Testis (tissue), 3 donors: Measurements from ENCODE around the gene ZNF146. TPM values are rescaled to one million over a fixed set of nuclear protein-coding genes. Genes with fewer than 3 reads are reported as not detected.

Source experiments
- DNase-seq: peaks from one replicate; pipeline ENCODE4 v3.0.0-alpha.2; 2019
- H3K27ac ChIP-seq, 2 donors: fragments of 200-600 bp; sonication (generic); one replicate each; pipeline ENCODE4 v1.5.1; 2019
- H3K27me3 ChIP-seq: fragments of 200-600 bp; sonication (generic); one replicate; pipeline ENCODE4 v1.5.1; 2019
- H3K36me3 ChIP-seq: fragments of 200-600 bp; sonication (generic); one replicate; pipeline ENCODE4 v1.5.1; 2017; ENCODE audit warnings: low read depth; ENCODE audit errors: missing control alignments
- H3K4me1 ChIP-seq: fragments of 200-600 bp; sonication (generic); one replicate; pipeline ENCODE4 v1.5.1; 2019
- H3K4me3 ChIP-seq, 2 donors: fragments of 200-600 bp; sonication (generic); one replicate each; pipeline ENCODE4 v1.5.1; 2017 to 2019
- H3K9me3 ChIP-seq: fragments of 200-600 bp; sonication (generic); one replicate; pipeline ENCODE4 v1.5.1; 2017
- POLR2A ChIP-seq: fragments of 450-650 bp; IDR thresholded peaks from one replicate; pipeline ENCODE4 v1.6.1; 2017; ENCODE audit warnings: antibody characterized with exemption, mild to moderate bottlenecking, moderate library complexity
- WGBS, 2 donors: methylation state at CpG; one replicate each; pipeline ENCODE4 v1.1.5; 2018; 5-methylcytosine and 5-hydroxymethylcytosine counted together
- intact Hi-C: fragments of 100-400 bp; cut with DNase I; formaldehyde crosslinking; loops from one replicate; pipeline ENCODE4 v1.15.1; 2023; ENCODE audit warnings: low total_unique reads
- polyA plus RNA-seq: library from polyadenylated mRNA; stranded (reverse); fragments of 350-450 nt; fragmentation: Illumina TruSeq; extraction: RNeasy Lipid Tissue Mini Kit (QIAGEN cat#74804); gene quantifications from one replicate; pipeline ENCODE4 v1.2.3, GENCODE V29; 2014; ENCODE audit warnings: low read depth, low replicate concordance; ENCODE audit not compliant: insufficient read depth
- total RNA-seq, 2 donors: library from RNA; depleted of rRNA; stranded (reverse); fragments of >200 nt; gene quantifications; one replicate each; pipeline ENCODE4 v1.2.3, GENCODE V29; 2016
- TF ChIP-seq, protein P1 (sequence below), 3 experiments: fragments of 450-650 bp in 2 of 3; fragments of 200-600 bp in 1 of 3; sonication (generic) in 1 of 3; IDR thresholded peaks; one replicate each; pipeline ENCODE4 v1.5.1; 2016 to 2019; ENCODE audit warnings: antibody characterized with exemption in 3 of 3, mild to moderate bottlenecking in 2 of 3, moderate library complexity in 1 of 3

The ZNF146 gene
- total and polyA plus RNA-seq, 3 donors from 2014 or later: 12.9 to 40.4 (median 37.1) TPM

DNA sequence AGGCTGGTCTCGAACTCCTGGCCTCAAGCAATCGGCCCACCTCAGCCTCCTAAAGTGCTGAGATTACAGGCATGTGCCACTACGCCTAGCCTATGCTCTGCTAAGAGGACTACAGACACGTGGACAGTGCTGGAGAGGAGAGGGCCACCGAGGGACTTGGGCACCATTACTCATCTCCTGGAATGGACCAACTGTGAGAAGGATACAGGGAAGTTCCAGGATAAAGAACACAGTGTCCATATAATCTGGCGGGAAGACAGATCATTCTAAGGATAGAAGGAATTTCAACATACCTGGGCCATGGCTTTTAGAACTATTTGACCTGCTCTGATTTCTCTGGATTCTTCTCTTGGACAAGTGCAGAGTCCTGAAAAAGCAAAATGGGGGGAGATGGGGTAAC lies 13.2 kb upstream of the ZNF146 start:
- no peak for DNase-seq
- H3K4me1 ChIP-seq: no peaks in the 10 kb centered on the region
- intact Hi-C loops: no loop called here
- TF ChIP-seq, protein P1, sequence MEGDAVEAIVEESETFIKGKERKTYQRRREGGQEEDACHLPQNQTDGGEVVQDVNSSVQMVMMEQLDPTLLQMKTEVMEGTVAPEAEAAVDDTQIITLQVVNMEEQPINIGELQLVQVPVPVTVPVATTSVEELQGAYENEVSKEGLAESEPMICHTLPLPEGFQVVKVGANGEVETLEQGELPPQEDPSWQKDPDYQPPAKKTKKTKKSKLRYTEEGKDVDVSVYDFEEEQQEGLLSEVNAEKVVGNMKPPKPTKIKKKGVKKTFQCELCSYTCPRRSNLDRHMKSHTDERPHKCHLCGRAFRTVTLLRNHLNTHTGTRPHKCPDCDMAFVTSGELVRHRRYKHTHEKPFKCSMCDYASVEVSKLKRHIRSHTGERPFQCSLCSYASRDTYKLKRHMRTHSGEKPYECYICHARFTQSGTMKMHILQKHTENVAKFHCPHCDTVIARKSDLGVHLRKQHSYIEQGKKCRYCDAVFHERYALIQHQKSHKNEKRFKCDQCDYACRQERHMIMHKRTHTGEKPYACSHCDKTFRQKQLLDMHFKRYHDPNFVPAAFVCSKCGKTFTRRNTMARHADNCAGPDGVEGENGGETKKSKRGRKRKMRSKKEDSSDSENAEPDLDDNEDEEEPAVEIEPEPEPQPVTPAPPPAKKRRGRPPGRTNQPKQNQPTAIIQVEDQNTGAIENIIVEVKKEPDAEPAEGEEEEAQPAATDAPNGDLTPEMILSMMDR (IDR thresholded peaks at IDR 0.05): no peak
- TF ChIP-seq POLR2A: no peak
- H3K27ac ChIP-seq: no peak overlapping the region
- H3K4me3 ChIP-seq: no peak overlapping the region
- no peaks in the 10 kb centered on the region for H3K9me3 ChIP-seq
- no peaks in the 10 kb centered on the region for H3K36me3 ChIP-seq
- 88 to 89% methylated on average over 6 of the region's 6 CpGs for WGBS, 2 donors
- no peaks in the 10 kb centered on the region for H3K27me3 ChIP-seq

DNA sequence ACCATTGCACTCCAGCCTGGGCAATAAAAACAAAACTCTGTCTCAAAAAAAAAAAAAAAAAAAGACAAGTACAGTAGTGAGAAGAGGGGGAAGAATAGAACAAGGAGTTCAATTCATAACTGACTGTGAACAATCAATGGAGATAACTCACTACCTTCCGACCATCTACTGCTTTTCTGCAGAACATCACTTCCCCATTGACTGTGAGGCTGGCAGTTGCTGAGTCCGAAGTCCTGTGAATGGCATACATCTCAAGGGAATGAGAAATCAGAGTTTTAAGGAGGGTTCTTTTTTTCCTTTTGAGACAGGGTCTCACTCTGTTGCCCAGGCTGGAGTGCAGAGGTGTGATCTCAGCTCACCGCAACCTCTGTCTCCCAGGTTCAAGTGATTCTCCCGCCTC lies 11.6 kb upstream of the ZNF146 start:
- Histone ChIP-seq H3K9me3 (no peaks in the 10 kb centered on the region), H3K27ac (no peak overlapping the region), H3K36me3 (no peaks in the 10 kb centered on the region), H3K4me3 (no peak overlapping the region), H3K4me1 (no peaks in the 10 kb centered on the region), H3K27me3 (no peaks in the 10 kb centered on the region)
- intact Hi-C loops: no loop called here
- DNase-seq: no peak
- WGBS, 2 donors: 91% methylated on average over 4 of the region's 4 CpGs
- TF ChIP-seq, protein P1 (IDR thresholded peaks at IDR 0.05): no peak
- TF ChIP-seq POLR2A: no peak

DNA sequence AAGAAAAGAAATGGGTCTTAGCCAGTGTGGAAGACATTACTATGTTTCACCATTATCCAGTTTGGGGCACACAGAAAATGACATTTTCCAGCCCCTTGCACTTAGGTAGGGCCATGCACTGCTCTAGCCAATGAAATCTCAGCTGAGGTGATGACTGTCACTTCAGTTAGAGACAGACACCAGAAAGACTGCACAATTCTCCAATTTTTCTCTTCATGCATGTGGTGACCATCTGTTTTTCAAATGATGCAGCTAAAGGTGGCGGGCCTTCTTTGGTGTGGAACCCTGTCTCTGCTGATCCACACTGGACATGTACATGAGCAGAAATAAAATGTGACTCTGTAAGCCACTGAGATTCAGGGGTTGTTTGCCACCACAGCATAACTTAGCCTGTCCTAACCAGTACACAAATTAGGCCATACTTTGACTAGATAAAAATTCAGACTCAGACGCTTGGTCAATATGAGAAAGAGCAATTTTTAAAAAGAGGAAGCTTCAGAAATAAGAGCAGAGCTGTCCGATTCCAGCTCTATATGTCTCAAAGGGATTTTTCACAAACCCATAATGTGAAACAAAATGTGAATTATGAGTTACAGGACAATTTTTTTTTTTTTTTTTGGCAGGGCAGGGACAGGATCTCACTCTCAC lies 7.2 kb upstream of the ZNF146 start:
- Histone ChIP-seq H3K36me3 (no peaks in the 10 kb centered on the region), H3K27me3 (no peaks in the 10 kb centered on the region), H3K9me3 (no peaks in the 10 kb centered on the region), H3K4me3 (no peak overlapping the region), H3K27ac (no peak overlapping the region), H3K4me1 (no peaks in the 10 kb centered on the region)
- WGBS, 2 donors: 85 to 96% methylated on average over 3 of the region's 3 CpGs
- no peak for DNase-seq
- TF ChIP-seq, protein P1 (IDR thresholded peaks at IDR 0.05): no peak
- TF ChIP-seq POLR2A: no peak
- intact Hi-C loops: no loop called here

DNA sequence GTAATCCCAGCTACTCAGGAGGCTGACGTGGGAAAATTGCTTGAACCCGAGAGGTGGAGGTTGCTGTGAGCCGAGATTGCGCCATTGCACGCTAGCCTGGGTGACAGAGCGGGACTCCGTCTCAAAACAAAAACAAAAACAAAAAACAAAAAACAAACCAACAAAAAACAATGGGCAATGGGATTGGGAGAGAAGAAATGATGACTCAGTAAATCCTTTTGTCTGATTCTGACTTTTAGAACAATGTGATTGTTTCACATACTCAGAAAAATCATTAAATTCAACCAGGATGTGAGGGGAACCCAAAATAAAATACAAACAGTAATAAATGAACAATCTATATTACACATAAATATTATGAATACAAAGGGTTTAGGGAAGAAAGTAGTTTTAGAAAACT lies 5.5 kb upstream of the ZNF146 start:
- TF ChIP-seq, protein P1 (IDR thresholded peaks at IDR 0.05): no peak
- TF ChIP-seq POLR2A: no peak
- H3K27me3 ChIP-seq: no peaks in the 10 kb centered on the region
- H3K36me3 ChIP-seq: no peaks in the 10 kb centered on the region
- no peak for DNase-seq
- intact Hi-C loops: no loop called here
- no peak overlapping the region for H3K4me3 ChIP-seq
- H3K4me1 ChIP-seq: no peaks in the 10 kb centered on the region
- no peaks in the 10 kb centered on the region for H3K9me3 ChIP-seq
- no peak overlapping the region for H3K27ac ChIP-seq
- 87 to 99% methylated on average over 7 of the region's 7 CpGs for WGBS, 2 donors

DNA sequence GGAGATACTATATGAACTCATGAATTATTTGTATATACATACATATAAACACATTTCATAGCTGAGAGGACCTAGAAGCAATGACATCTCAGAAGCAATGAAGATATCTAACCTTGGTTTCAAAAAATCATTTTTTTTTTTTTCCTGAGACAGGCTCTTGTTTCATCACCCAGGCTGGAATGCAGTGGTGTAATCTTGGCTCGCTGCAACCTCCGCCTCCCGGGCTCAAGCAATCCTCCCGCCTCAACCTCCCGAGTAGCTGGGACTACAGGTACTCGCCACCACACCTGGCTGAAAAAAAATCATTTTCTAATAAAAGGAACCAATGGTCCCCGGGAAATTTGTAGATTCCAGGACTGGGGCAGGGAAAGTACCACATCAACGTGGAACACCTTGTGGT lies 4.4 kb upstream of the ZNF146 start:
- Histone ChIP-seq H3K9me3 (no peaks in the 10 kb centered on the region), H3K4me3 (no peak overlapping the region), H3K36me3 (no peaks in the 10 kb centered on the region), H3K27me3 (no peaks in the 10 kb centered on the region), H3K27ac (no peak overlapping the region), H3K4me1 (no peaks in the 10 kb centered on the region)
- WGBS, 2 donors: 89% methylated on average over 8 of the region's 8 CpGs
- intact Hi-C loops: no loop called here
- TF ChIP-seq, protein P1 (IDR thresholded peaks at IDR 0.05): no peak
- no peak for TF ChIP-seq POLR2A
- no peak for DNase-seq
